ENCODE data around the gene CASKIN2. TPM values are rescaled to one million over a fixed set of nuclear protein-coding genes. Genes with fewer than 3 reads are reported as not detected.
A peak's percentile ranks its signal among the peaks of the same experiment; 100 is the strongest.

The CASKIN2 gene
- polyA plus RNA-seq, 3 donors = 0.33 TPM; not detected in 2

- no peaks in the 10 kb centered on the region for H3K9me3 ChIP-seq (replicated peaks in 1 of 2; ENCODE audit: control insufficient read depth in 1 of 2, insufficient read depth in 1 of 2, low read length in 2 of 2)
- H3K4me1 ChIP-seq (ENCODE audit: control insufficient read depth in 1 of 2, insufficient read depth in 2 of 2, low read length in 2 of 2) = peaks cover 5 to 9% of the 10 kb centered on the region in 2 donors
- no peak overlapping the region for H3K4me2 ChIP-seq (replicated peaks; ENCODE audit: extremely low read depth, low read length, poor library complexity, severe bottlenecking)
- H3K79me2 ChIP-seq (ENCODE audit: insufficient read depth, low read length) = no peaks in the 10 kb centered on the region
- Mint-ChIP-seq H3K27me3 (ENCODE audit: low read depth in 3 of 3) (peaks cover 0 to 5% (median 0%) of the 10 kb centered on the region in 3 donors), H3K27ac (peak overlapping the region in 2 of 7 donors; percentile 16 to 53), H3K4me1 (peaks cover 13% of the 10 kb centered on the region), H3K36me3 (peaks cover 49 to 84% of the 10 kb centered on the region in 2 donors), H3K4me3 (no peak overlapping the region), H3K9me3 (no peaks in the 10 kb centered on the region)
- DNase-seq = no peak
- H3K27ac ChIP-seq (ENCODE audit: low read depth in 1 of 2, low read length in 2 of 2) = no peak overlapping the region
- 80% methylated on average over 1 of the region's 3 CpGs for WGBS (ENCODE audit: insufficient coverage)
- peaks cover 5% of the 10 kb centered on the region for H4K20me1 ChIP-seq (ENCODE audit: insufficient read depth, low read length)
- peaks cover 37 to 65% of the 10 kb centered on the region in 2 donors for H3K36me3 ChIP-seq (replicated peaks in 1 of 2; ENCODE audit: control insufficient read depth in 1 of 2, insufficient read depth in 2 of 2, low read length in 2 of 2)
- H3K27me3 ChIP-seq (ENCODE audit: control insufficient read depth in 2 of 2, insufficient read depth in 2 of 2, low read length in 2 of 2) = no peaks in the 10 kb centered on the region
- H2AFZ ChIP-seq (ENCODE audit: insufficient read depth, low read depth, low read length, poor library complexity, severe bottlenecking) = no peak overlapping the region
- H3K9ac ChIP-seq (ENCODE audit: insufficient read depth, low read length, poor library complexity, severe bottlenecking) = no peak overlapping the region
- intact Hi-C loops (cut with micrococcal nuclease) = no loop called here
- TF ChIP-seq CTCF (IDR thresholded peaks at IDR 0.05) = no peak
- H3K4me3 ChIP-seq (replicated peaks in 1 of 3; ENCODE audit: low read depth in 2 of 3, low read length in 3 of 3) = no peak overlapping the region
Observed at GRCh38 chr17:75475851-75476250, 39.5 kb downstream of the CASKIN2 start.

- H3K9ac ChIP-seq (ENCODE audit: insufficient read depth, low read length, poor library complexity, severe bottlenecking) = no peak overlapping the region
- H3K4me1 ChIP-seq (ENCODE audit: control insufficient read depth in 1 of 2, insufficient read depth in 2 of 2, low read length in 2 of 2) = peaks cover 0 to 3% of the 10 kb centered on the region in 2 donors
- H3K36me3 ChIP-seq (replicated peaks in 1 of 2; ENCODE audit: control insufficient read depth in 1 of 2, insufficient read depth in 2 of 2, low read length in 2 of 2) = peaks cover 37 to 65% of the 10 kb centered on the region in 2 donors
- no peak overlapping the region for H2AFZ ChIP-seq (ENCODE audit: insufficient read depth, low read depth, low read length, poor library complexity, severe bottlenecking)
- Mint-ChIP-seq H3K27me3 (ENCODE audit: low read depth in 3 of 3) (peaks cover 0 to 5% (median 0%) of the 10 kb centered on the region in 3 donors), H3K4me1 (peaks cover 7% of the 10 kb centered on the region), H3K36me3 (peaks cover 49 to 79% of the 10 kb centered on the region in 2 donors), H3K27ac (peak overlapping the region in 1 of 7 donors; percentile 53), H3K4me3 (no peak overlapping the region), H3K9me3 (no peaks in the 10 kb centered on the region)
- no peaks in the 10 kb centered on the region for H3K79me2 ChIP-seq (ENCODE audit: insufficient read depth, low read length)
- 97% methylated on average over 7 of the region's 13 CpGs for WGBS (ENCODE audit: insufficient coverage)
- no peaks in the 10 kb centered on the region for H3K9me3 ChIP-seq (replicated peaks in 1 of 2; ENCODE audit: control insufficient read depth in 1 of 2, insufficient read depth in 1 of 2, low read length in 2 of 2)
- peaks cover 5% of the 10 kb centered on the region for H4K20me1 ChIP-seq (ENCODE audit: insufficient read depth, low read length)
- DNase-seq = no peak
- no peak overlapping the region for H3K27ac ChIP-seq (ENCODE audit: low read depth in 1 of 2, low read length in 2 of 2)
- no peaks in the 10 kb centered on the region for H3K27me3 ChIP-seq (ENCODE audit: control insufficient read depth in 2 of 2, insufficient read depth in 2 of 2, low read length in 2 of 2)
- H3K4me3 ChIP-seq (replicated peaks in 1 of 3; ENCODE audit: low read depth in 2 of 3, low read length in 3 of 3) = no peak overlapping the region
- intact Hi-C loops (cut with micrococcal nuclease) = no loop called here
- no peak overlapping the region for H3K4me2 ChIP-seq (replicated peaks; ENCODE audit: extremely low read depth, low read length, poor library complexity, severe bottlenecking)
- no peak for TF ChIP-seq CTCF (IDR thresholded peaks at IDR 0.05)
Observed at GRCh38 chr17:75475144-75475835, 40.0 kb downstream of the CASKIN2 start.

Measured in CD14-positive monocyte (primary cell).